Measurements from ENCODE around the gene KCNIP4. TPM values are rescaled to one million over a fixed set of nuclear protein-coding genes. Genes with fewer than 3 reads are reported as not detected.

KCNIP4 gene
- total and polyA plus RNA-seq, 2 of the 8 experiments (the other 6 are each of a cell fraction or from before 2014, with no cell fraction given), result 0.06 TPM; not detected in 1

GRCh38 chr4:21155367-21155766 lies 793.2 kb downstream of the KCNIP4 start (continued):
- TF ChIP-seq CHD7 (IDR thresholded peaks at IDR 0.05; ENCODE audit: insufficient replicate concordance, low read length), result no peak
- no peak for TF ChIP-seq NRF1 (IDR thresholded peaks at IDR 0.05; ENCODE audit: low read depth, low read length)
- TF ChIP-seq ATF3 (IDR thresholded peaks at IDR 0.05; ENCODE audit: insufficient read depth, low read depth, low read length), result no peak
- no peak for TF ChIP-seq KDM1A (IDR thresholded peaks at IDR 0.05; ENCODE audit: borderline replicate concordance, low read length)
- TF ChIP-seq GABPA (IDR thresholded peaks at IDR 0.05; ENCODE audit: borderline replicate concordance, insufficient read depth, low read length), result no peak
- TF ChIP-seq POLR2AphosphoS5 (IDR thresholded peaks at IDR 0.05; ENCODE audit: low read depth, low read length), result no peak
- no peak for TF ChIP-seq TAF1 (IDR thresholded peaks at IDR 0.05; ENCODE audit: low read depth, low read length)
- no peak for TF ChIP-seq HDAC6 (IDR thresholded peaks at IDR 0.05; ENCODE audit: low read depth, low read length)
- TF ChIP-seq JUND (IDR thresholded peaks at IDR 0.05; ENCODE audit: low read length), result no peak
- no peak for TF ChIP-seq TAF7 (optimal IDR thresholded peaks at IDR 0.05; ENCODE audit: borderline replicate concordance, low read depth, low read length)
- no peak for TF ChIP-seq EZH2 (IDR thresholded peaks at IDR 0.05; ENCODE audit: low read depth, low read length, severe bottlenecking)

Measured in H1 (cell line).